ENCODE measurements around the gene ZNF687.
"Not testable (repeated sequence)": the region's sequence is repeated elsewhere in the genome, so short reads cannot be mapped to it uniquely, and the experiment has no call there.

The ZNF687 gene, protein sequence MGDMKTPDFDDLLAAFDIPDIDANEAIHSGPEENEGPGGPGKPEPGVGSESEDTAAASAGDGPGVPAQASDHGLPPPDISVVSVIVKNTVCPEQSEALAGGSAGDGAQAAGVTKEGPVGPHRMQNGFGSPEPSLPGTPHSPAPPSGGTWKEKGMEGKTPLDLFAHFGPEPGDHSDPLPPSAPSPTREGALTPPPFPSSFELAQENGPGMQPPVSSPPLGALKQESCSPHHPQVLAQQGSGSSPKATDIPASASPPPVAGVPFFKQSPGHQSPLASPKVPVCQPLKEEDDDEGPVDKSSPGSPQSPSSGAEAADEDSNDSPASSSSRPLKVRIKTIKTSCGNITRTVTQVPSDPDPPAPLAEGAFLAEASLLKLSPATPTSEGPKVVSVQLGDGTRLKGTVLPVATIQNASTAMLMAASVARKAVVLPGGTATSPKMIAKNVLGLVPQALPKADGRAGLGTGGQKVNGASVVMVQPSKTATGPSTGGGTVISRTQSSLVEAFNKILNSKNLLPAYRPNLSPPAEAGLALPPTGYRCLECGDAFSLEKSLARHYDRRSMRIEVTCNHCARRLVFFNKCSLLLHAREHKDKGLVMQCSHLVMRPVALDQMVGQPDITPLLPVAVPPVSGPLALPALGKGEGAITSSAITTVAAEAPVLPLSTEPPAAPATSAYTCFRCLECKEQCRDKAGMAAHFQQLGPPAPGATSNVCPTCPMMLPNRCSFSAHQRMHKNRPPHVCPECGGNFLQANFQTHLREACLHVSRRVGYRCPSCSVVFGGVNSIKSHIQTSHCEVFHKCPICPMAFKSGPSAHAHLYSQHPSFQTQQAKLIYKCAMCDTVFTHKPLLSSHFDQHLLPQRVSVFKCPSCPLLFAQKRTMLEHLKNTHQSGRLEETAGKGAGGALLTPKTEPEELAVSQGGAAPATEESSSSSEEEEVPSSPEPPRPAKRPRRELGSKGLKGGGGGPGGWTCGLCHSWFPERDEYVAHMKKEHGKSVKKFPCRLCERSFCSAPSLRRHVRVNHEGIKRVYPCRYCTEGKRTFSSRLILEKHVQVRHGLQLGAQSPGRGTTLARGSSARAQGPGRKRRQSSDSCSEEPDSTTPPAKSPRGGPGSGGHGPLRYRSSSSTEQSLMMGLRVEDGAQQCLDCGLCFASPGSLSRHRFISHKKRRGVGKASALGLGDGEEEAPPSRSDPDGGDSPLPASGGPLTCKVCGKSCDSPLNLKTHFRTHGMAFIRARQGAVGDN

DNA sequence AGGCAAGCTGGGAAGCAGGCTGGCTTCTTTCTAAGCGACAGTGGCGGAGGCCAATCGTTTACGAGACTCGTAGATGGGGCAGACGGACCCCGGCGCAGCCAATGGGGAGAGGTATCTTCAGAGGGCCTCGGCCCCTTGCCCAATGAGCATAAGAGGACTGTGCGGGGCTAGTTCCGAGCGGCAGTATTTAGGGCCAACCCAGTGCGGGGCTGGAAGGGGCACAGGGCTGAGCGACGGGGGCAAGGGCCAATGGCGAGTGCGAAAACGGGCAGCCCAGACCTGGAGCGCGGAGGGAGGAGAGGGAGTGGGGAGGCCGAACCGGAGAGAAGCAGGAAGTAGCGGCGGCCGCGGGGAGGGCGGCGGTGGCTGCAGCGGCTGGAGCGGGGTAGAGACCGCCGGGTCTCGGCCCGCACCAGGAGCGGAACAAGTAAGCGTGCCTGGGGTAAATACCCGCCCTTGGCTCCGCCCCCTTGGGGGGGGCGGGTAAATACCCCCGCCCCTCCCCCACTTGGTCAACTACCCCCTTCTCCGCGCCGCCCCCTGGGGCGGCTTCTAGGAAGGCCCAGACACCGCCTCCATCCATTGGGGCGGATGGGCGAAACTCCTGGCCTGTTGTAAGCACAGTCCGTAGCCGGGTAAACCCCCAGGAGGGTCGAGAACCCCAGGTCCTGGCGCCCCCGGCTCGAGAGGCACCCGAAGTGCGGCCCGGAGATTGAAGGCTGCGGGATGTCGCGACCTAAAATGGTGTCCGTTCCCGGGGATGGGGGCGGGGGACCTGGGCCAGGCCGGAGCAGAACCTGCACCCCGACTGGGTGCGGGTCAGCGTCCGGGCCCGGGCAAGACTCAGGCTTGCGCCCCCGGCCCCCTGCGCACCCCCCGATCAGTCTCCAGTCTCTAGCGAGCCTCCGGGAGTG, at the start of gene ZNF687:
TSS of gene ZNF687 (plus strand) at position 331 of the 914 bp plus-strand sequence. CDS start 3,993 bp downstream, outside the sequence.
- DNase-seq (ENCODE audit: low spot score): peak; percentile 99

DNA sequence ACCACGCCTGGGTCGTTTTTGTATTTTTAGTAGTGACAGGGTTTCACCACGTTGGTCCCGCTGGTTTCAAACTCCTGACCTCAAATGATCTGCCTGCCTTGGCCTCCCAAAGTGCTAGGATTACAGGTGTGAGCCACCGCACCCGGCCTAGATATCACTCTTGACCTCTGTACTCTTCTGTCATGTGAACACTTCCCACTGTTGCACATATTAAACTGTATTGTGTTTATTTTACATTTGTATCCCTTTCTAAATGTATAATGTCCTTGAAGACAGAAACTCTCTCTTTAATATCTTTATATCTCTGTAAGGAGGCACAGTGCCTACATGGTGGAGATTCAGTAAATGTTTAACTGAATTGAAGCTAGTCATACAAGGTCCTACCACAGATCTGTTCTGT, 46.9 kb upstream of the ZNF687 start:
- DNase-seq (ENCODE audit: low spot score): no peak

DNA sequence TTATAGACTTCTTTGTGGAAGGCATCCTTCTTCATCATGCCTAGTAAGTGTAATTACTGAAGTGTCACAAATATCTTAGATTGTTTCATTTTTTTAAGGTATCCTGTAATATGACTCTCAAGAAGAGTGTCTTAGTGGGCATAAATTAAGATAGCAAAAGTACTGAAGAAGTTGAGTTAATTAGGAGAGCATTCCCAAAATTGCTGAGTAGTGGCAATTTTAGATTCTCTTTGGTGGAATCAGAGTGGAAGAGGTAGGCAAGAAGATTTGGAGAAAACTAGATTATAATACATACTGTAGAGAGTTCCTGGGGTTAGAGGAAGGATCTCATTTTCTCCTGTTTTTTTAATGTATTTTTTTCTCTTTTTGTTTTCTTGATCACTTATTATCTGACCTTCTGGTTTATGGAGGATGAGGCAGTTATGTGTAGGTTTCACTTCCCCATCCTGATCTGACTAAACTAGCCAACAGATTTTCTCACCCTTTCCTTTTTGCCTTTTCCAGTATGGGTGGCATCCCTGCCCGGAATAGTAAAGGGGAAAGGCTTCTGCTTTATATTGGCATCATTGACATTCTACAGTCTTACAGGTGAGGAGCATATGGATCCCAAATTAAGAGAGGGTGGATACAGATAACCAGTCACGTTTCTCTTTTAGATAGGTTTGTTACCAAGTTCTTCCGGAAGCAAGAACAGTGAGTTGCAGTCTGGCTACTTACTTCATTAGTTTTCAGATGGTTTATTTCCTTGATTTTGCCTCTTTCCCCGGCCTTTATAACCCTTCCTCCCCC, 44.2 kb upstream of the ZNF687 start:
- no peak for DNase-seq (ENCODE audit: low spot score)

DNA sequence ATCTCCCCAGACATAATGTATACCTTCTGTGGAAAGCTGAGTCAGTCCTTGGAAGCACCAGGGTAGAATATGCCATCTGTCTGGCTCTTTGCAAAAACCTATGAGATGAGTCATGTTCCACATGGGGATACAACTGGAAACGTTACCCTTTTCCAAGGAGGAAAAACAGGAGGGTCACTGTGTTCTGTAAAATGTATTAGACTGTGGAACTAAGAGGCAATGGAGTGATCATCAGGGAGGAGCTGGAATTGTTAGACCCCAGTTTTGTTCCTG, 43.7 kb upstream of the ZNF687 start:
- DNase-seq (ENCODE audit: low spot score): no peak

DNA sequence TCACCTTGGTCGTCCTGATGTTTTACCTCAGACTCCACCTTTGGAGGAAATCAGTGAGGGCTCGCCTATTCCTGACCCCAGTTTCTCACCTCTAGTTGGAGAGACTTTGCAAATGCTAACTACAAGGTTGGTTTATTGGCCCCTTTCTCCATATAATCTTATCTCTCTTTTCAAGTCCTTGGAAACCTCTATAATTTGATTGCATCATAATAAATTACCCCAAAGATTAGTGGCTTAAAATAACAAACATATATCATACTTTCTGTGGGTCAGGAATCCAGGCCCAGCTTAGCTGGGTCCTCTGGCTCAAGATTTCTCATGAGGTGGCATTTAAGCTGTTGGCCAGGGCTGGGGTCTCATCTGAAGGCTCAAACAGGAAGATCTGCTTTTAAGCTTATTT, 39.7 kb upstream of the ZNF687 start:
- no peak for DNase-seq (ENCODE audit: low spot score)

DNA sequence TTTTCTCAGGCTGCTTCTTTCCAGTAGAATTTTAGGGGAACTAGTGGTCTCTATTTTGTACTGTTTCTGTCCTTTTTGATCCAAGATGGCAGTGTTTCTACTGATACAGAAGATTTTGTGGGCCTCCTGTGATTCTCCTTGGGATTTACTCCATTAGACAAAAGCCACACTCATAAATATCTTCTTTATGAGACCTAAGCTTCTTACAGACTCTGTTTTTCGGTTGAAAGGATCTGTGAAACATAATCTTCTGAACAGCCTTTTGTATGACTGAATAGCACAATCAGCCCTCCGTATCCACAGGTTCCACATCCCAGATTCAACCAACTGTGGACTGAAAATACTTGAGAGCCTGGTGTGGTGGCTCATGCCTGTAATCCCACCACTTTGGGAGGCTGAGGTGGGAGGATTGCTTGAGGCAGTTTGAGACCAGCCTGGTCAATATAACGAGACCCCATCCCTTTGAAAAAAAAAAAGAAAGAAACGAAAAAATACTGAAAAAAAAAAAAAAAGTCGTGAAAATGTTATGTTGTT, 38.3 kb upstream of the ZNF687 start:
- DNase-seq (ENCODE audit: low spot score): no peak

DNA sequence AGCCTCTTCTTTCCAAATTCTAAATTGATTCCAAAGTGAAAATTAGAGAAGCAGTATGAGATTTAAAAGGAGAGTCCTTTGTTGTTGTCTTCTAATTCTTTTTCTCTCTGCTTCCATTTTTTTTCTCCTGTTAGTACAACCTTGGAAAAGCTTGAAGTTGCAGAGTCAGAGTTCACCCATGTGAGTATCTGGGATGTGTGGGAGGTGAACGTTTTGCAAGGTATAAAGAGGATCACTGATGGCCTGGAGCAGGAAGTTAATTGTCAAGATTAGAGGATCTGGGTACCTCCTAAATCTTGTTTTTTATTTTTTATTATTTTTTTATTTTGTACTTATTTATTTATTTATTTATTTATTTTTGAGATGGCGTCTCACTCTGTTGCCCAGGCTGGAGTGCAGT, 35.3 kb upstream of the ZNF687 start:
- no peak for DNase-seq (ENCODE audit: low spot score)

DNA sequence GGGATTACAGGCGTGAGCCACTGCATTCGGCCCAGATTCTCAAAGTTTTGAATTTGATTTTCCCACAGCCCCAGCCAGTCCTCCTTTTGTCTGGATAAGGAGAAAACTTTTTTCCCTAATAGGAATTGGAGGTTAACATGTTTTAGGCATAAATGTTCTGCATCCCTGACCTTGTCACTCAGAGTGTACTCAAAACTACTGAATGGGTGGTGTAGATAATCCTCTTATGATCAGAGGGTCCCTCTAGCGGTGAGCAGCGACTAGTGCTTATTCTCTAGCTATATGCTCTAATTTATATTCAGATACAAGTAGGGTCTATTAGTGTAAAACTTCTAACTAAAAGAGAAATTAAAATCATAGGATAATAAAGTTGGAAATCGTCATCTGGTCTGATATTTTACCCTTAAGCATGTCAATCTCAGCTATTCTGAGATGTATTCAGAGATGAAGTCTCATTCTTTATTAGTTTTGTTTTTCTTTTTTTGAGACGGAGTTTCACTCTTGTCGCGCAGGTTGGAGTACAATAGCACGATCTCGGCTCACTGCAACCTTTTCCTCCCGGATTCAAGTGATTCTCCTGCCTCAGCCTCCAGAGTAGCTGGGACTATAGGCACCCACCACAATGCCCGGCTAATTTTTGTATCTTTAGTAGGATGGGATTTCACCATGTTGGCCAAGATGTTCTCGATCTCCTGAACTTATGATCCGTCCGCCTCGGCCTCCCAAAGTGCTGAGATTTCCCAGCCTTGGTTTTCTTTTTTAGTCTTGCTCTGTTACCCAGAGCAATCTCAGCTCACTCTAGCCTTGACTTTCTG, 30.2 kb upstream of the ZNF687 start:
- DNase-seq (ENCODE audit: low spot score): peak; percentile 78

DNA sequence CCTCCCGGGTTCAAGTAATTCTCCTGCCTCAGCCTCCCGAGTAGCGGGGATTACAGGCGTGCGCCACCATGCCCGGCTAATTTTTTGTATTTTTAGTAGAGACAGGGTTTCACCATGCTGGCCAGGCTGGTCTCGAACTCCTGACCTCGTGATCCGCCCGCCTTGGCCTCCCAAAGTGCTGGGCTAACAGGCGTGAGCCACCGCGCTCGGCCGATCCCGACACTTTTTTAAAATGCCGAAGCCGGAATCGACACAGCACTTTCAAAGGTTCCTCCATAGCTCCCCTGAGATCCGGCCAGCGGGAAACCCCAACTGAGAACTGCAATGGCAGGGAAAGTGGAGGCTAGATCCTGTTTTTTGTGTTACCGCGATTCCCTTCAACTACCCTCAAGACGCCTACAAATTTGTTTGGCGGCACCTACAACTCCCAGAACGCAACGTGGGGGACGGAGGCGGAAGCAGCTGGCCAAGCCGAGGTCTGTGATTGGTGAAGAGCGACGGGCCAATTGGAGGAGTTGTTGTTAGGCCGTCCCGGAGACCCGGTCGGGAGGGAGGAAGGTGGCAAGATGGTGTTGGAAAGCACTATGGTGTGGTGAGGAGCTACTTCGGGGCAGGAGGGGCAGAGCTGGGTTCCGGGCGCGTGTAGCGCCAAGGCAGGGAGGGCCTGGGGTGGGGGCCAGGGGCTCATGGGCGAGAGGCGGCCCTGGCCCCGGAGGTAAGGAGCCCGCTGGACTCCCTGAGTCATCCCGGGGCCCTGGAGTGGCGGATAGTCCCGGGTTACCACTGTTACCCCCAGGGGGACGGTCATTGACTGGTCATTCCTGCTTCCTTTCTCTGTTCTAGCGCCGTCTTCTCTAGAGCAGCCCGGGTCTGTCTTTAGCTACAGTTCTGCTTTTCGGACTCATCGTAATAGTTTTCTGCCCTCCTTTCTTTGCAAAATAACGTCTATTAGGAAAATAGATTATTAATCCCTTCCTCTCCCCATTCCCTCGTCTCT, 27.6 kb upstream of the ZNF687 start, which contains the start of gene PSMD4:
TSS of gene PSMD4 (plus strand) at position 518 of the 997 bp plus-strand sequence. CDS start at position 567, 49 bp downstream.
- DNase-seq (ENCODE audit: low spot score): peak; percentile 95

DNA sequence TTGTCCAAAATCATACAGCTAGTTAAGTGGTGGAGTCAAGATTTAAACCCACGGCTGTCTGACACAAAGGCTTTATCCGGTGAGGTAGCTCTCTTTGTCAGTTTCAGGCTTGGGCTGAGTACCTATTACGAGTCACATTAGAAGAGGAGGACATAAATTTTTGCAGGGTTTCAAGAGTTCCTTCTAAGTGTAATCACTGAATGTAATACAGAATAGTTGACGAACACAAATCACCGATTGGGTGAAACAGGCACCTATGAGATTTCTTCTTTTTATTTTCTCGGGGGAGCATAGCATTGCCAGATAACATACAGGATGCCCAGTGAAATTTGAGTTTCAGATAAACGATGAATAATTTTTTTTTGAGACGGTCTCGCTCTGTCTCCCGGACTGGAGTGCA, 26.7 kb upstream of the ZNF687 start:
- DNase-seq (ENCODE audit: low spot score): no peak

DNA sequence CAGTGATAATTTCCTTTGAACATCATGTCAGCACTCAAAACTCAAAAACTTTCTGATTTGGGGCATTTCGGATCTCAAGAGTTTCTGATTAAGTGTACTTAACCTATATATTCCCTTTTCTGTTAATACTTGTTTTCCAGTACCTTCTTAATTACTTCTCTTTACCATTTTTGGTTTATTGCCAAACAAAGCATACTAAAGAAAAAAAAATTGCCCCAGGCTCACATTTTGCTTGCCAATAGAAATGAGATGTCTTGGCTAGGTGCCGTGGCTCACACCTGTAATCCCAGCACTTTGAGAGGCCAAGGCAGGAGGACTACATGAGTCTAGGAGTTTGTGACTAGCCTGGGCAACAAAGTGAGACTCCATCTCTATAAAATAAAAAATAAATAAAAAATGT, 22.7 kb upstream of the ZNF687 start:
- no peak for DNase-seq (ENCODE audit: low spot score)

DNA sequence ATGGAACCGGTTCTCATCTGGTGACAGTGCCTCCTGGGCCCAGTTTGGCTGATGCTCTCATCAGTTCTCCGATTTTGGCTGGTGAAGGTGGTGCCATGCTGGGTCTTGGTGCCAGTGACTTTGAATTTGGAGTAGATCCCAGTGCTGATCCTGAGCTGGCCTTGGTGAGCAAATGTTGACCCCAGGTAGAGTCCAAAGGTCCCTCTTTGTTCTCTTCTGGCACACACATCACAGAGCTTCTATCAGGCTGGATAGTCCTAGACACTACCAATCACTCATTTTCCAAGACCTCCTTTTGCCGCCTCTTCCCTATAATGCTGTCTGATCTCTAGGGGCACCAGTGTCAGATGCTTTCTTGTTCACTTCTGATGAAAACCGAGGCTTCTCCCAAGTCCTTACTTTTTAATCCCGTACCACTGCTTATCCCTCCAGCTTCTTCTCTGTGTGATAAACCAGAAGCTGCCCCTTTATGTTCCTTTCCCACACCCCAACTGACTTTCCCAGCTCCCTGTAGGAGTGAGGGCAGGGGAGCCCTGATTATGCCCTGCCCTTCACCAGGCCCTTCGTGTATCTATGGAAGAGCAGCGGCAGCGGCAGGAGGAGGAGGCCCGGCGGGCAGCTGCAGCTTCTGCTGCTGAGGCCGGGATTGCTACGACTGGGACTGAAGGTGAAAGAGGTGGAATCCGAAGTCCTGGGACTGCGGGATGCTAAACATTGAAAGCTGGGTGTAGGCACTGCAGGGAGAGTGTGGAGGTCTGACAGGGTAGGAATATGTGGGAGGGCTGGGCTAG, 16.5 kb upstream of the ZNF687 start:
- no peak for DNase-seq (ENCODE audit: low spot score)

DNA sequence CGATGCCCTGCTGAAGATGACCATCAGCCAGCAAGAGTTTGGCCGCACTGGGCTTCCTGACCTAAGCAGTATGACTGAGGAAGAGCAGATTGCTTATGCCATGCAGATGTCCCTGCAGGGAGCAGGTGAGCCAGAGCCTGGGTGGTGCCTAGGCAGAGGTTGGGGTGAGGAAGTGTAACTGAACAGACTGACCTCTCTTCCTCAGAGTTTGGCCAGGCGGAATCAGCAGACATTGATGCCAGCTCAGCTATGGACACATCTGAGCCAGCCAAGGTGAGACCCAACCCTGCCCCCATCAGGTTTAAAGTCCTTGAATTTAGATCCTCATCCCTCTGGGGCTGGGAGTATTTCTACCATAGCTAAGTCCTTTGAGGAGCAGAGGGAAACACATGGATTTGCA, 15.8 kb upstream of the ZNF687 start:
- DNase-seq (ENCODE audit: low spot score): no peak

DNA sequence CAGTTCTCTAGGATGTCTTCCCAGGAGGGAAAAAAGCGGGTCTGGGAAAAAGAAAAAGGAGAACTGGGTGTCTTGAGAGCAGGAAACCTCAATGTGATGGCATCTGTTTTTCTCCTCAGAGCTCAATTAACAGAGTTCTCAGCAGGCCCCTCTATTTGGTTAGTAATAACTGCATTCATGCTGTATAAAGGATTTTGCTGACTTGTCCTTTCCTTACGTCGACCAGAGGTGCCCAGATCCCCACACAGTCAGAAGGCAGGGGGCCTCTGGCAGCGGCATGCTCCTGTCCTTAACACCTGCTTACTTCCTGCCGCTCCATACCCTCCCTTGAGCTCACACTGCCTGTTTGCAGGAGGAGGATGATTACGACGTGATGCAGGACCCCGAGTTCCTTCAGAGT, 15.3 kb upstream of the ZNF687 start:
- no peak for DNase-seq (ENCODE audit: low spot score)

DNA sequence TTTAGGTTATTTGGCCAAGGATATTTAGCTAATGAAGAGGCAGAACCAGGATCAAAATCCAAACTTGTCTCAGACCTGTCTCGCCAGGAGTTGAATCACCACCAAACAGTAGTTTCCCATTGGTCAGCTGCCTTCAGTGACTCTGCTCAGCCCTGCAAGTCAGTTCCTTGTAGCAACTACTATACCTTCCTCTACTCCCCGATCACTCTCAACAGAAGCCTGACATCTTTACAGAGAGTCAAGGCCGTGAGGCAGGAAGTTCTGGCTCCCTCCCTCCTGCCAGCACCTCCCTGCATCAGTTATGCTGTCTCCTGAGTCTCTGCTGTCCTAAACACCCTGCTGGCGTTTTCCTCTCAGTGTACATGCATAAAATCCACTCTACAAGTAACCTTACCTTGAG, 14.3 kb upstream of the ZNF687 start:
- DNase-seq (ENCODE audit: low spot score): no peak

DNA sequence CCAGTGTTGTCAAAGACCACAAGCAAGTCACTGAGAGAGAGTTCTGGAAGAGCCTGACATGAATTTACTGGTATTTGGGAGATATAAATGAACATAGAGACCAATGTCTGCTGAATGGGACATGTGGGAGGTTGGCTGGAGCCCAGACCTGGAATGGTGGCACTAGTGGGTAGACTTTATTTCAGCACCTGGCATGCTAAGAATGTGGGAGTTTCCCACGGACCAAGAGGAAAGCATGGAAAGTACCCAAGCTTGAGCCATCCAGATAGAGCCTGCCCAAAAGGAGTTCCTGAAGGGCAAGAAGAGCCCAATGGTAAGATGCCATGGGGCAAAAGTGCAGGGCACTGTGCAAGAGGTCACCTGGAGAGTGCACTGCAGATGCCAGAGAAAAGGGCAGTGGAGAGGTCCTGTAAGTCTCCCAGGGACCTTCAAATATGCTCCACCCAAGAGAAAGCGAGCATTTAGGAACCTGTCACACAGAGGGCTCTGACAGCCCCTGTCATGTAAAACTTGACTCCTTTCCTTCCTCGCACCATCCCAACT, 8.1 kb upstream of the ZNF687 start:
- DNase-seq (ENCODE audit: low spot score): no peak

DNA sequence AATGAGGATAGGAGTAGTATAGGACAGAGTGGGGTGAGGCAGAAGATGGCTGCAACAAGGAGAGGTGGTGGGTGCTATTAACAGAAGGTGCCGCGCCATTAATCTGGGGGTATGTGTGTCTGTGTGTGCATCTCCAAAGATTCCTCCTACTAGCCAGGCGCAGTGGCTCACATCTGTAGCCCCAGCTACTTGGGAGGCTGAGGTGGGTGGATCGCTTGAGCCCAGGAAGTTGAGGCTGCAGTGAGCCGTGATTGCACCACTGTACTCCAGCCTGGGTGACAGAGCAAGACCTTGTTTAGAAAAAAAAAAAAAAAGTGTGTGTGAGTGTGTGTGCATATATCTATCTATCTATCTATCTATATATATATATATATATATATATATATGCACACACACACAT, 6.8 kb upstream of the ZNF687 start:
- not testable (repeated sequence) for DNase-seq (ENCODE audit: low spot score)

Measured in CD4-positive, alpha-beta T cell treated with Interleukin-15 for 4 hours (primary cell).